AML-193 (cell line): ENCODE measurements around the gene OPCML.
A peak's percentile ranks its signal among the peaks of the same experiment; 100 is the strongest.

Experiments used
- DNase-seq, 2 experiments: peaks; one replicate each; lab custom pipeline; 2025; lab: John Stamatoyannopoulos, UW

OPCML gene

GRCh38 chr11:133133050-133133449 lies 399.3 kb downstream of the OPCML start:
- DNase-seq: no peak

GRCh38 chr11:133127741-133128140 lies 404.6 kb downstream of the OPCML start:
- no peak for DNase-seq

- no peak for DNase-seq
These were observed 408.5 kb downstream of the OPCML start for GRCh38 chr11:133123796-133124195.

GRCh38 chr11:133123366-133123765 lies 408.9 kb downstream of the OPCML start:
- no peak for DNase-seq

GRCh38 chr11:133122256-133122655 lies 410.0 kb downstream of the OPCML start:
- no peak for DNase-seq

- no peak for DNase-seq
These were observed 413.6 kb downstream of the OPCML start for GRCh38 chr11:133118563-133119268.

- no peak for DNase-seq
These were observed 417.2 kb downstream of the OPCML start for GRCh38 chr11:133115099-133115498.

- DNase-seq: no peak
These were observed 424.5 kb downstream of the OPCML start for GRCh38 chr11:133107763-133108162.

- DNase-seq: no peak
These were observed 425.2 kb downstream of the OPCML start for GRCh38 chr11:133107136-133107535.

- no peak for DNase-seq
These were observed 425.9 kb downstream of the OPCML start for GRCh38 chr11:133106417-133106816.

GRCh38 chr11:133104009-133104744 lies 428.1 kb downstream of the OPCML start:
- DNase-seq: no peak

- no peak for DNase-seq
These were observed 435.3 kb downstream of the OPCML start for GRCh38 chr11:133096981-133097380.

- no peak for DNase-seq
These were observed 445.8 kb downstream of the OPCML start for GRCh38 chr11:133086518-133086917.

GRCh38 chr11:133082841-133083488 lies 449.3 kb downstream of the OPCML start:
- DNase-seq: no peak

- DNase-seq: no peak
These were observed 449.9 kb downstream of the OPCML start for GRCh38 chr11:133082453-133082781.

- DNase-seq: no peak
These were observed 450.4 kb downstream of the OPCML start for GRCh38 chr11:133081730-133082452.

- DNase-seq: no peak
These were observed 451.3 kb downstream of the OPCML start for GRCh38 chr11:133081020-133081419.

GRCh38 chr11:133078591-133079404 lies 453.5 kb downstream of the OPCML start:
- DNase-seq: peak; percentile 23 to 26

- DNase-seq: no peak
These were observed 454.3 kb downstream of the OPCML start for GRCh38 chr11:133078012-133078411.

GRCh38 chr11:133075351-133075750 lies 456.9 kb downstream of the OPCML start:
- DNase-seq: no peak

GRCh38 chr11:133072858-133073582 lies 459.3 kb downstream of the OPCML start:
- DNase-seq: no peak
